Measurements from ENCODE around the gene KIF5C.
"Not testable (repeated sequence)": the region's sequence is repeated elsewhere in the genome, so short reads cannot be mapped to it uniquely, and the experiment has no call there.

- not testable (repeated sequence) for TF ChIP-seq POLR2AphosphoS5, CTCF, POLR2A (IDR thresholded peaks at IDR 0.05)
Measured at GRCh38 chr2:148862478-148862877, 12.5 kb upstream of the KIF5C start.

All from stomach (tissue), 4 donors.